ENCODE measurements around the gene NMNAT3.

Gene NMNAT3

GRCh38 chr3:139674571-139675260 is 3.1 kb downstream of the NMNAT3 start:
- no peak for DNase-seq

GRCh38 chr3:139672884-139673283 is 4.9 kb downstream of the NMNAT3 start:
- no peak for DNase-seq

DNA sequence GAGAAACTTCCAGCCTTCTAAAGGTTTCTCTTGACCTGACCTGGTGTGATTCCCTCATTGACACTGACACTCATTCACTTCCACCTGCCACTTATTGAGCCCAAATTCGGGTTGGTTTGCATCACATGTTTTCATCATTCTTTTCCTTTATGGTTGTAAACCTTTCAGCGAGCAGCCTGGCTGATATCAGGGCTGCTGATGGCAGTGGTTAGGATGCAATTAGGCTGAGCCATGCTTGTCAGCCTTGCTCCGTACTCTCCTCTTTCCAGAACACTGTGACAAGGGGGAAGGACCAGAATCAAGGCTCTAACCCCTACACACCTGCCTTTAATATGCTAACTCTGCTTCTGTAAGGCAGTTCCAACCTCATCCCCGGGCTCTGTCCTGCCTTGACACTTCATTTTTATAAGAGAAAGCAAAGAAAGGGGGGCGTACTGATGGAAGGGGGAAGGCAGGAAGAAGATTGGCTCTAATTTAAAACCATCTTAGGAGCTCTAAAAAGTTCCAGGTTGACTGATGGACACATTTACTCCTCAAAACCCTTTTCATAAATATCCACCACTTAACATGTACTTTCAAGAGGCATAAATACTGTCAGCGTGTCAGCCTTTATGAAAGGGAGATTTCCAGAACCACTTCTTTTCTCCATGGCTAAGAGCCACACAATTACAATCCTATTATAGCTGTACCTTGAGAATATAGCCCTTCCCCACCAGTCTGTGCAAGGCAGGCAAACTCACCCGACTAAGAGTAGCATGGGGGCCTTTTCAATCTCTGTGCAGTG is 5.7 kb downstream of the NMNAT3 start:
- DNase-seq = no peak

DNA sequence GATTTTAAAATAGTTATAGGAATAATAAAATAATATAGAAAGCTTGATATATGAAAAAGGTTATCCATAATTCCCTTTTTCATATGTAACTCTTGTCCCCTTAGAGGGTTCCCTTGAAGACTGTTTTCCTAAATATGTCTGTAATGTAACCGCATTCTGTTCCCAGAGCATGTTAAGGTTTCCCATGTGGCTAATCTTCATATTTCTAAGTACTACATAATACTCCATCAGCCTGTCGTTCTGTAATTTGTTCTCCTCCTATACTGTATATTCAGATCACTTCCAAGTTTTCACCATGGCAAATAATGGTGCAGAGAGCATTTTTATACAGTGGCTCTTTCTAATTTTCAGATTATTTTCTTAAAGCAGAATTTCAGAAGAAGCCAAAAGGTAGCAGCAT is 6.7 kb downstream of the NMNAT3 start:
- DNase-seq = no peak

DNA sequence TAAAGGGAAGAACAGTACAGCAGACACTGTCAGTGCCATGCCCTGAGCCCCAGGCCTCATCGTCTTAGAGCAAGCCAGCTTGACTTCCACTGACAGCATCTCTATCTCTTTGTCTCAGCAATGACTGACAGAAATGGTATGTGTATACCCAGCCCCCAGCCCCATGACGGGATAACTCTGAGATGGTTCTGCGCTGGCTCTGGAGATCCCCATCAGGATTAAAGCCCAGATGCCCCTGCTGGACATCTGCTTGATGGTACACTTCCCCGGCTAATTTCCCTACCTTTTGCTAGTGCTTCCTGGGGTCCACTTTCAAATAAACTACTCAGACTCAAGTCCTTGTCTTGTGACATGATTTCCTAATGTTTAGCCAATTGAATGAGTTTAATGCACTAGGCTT is 7.6 kb downstream of the NMNAT3 start:
- DNase-seq = no peak

DNA sequence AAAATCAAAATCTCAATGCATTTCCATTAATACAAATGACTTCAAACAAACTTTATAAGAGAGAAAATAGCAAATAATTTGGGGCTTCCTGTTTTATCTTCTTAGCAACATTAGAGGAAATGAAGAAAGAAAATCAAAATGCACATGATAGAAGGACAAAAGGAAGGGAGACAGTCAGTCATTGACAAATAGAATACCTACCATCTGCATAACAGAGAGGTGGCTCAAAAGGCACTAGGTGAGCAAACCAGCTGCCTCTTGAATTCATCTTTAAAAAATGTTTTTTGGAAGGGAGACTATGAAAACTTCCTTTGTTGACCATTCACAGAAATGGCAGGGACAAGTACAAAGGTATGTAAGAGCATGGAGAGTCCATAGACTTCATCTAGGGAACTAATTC is 9.4 kb downstream of the NMNAT3 start:
- DNase-seq = no peak

GRCh38 chr3:139664958-139665357 is 12.8 kb downstream of the NMNAT3 start:
- no peak for DNase-seq

DNA sequence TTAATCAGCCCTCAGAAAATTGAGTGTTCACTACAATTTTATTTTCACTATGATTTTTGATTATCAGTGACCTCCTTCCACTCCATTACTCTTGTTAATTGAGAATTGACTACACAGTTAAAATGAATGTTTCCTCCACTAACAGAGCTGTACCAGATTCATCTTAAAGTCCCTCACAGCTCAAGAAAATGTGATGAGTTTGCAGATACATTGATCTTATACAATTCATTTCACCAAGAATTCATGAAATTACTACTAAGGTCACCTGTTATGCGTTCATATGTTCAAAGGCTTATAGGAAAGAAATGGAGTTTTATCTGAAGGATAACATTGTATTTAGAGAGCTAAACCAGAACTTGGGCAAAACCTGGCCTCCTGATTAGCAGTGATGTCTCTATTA is 17.5 kb downstream of the NMNAT3 start:
- DNase-seq = no peak

- no peak for DNase-seq
These were observed 18.3 kb downstream of the NMNAT3 start for GRCh38 chr3:139659511-139659910.

DNA sequence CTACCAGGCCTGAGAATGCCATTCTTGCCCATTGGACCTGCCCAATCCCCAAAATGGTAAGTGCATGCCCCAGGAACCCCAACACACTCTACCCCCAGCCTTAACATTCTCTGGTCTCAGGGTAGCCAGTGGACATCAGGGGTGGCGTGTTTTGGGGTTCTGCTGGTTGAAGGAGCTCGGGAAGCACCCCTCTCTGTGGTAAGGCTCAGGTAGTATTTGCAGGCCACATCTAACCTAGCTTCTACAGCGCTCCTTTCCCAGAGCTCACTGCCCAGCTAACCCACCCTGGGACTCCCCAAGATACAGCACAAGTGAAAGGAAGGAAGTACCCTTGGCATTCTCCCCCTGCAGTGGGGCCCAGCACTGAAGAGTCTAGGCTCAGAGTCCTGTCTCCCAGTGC is 19.8 kb downstream of the NMNAT3 start:
- no peak for DNase-seq

DNA sequence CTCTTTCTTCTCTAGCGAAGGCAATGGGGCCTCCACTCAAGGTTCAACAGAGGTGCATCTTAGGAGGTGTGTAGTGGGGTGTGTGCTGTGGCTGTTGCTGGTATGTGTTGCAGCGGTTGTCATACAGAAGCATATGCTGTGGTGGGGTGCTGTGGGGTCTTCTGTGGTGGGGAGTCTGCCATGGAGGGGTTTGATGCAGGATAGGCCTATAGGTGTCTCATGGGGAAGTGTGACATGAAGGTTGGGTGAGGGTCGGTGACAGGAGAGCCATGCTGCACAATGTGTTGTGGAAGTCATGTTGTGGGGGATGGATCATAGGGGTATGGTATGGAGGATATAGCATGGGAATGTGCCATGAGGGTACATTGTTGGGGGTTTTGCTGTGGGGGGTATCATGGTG is 20.3 kb downstream of the NMNAT3 start:
- DNase-seq = no peak

GRCh38 chr3:139655909-139656595 is 21.7 kb downstream of the NMNAT3 start:
- DNase-seq = no peak

DNA sequence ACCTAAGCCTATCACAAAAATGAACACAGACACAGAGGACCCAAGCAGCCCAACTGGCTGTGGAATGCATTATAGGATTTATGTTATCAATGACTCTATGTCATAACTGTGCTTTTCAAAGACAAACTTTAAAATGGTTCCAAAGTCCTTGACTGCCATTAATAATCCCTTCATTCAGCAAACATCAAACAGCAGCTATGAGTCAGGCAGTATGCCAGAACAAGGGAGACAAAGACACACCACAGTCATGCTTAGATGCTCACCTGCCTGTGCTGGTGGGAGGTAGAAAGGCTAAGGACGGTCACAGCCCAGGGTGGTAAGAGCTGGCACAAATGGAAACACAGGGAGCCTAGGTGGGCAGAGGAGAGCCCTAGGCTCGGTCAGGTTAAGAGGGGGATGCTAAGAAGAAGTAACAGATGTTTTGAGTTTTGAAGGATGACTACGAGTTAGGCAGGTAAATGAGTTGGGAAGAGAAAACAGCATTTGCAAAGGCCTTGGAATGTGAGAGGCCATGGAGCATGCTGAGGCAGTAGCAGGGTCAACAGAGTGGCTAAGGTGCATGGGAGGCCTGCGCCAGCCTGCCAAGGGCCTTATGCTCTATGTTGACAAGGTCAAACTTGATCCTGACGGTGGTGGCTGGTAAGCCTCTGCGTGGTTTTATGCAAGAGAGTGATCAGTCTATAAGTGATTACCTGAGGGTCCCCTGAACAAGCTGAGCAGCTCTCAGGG is 23.0 kb downstream of the NMNAT3 start:
- no peak for DNase-seq

- no peak for DNase-seq
These were observed 24.2 kb downstream of the NMNAT3 start for GRCh38 chr3:139653582-139653981.

DNA sequence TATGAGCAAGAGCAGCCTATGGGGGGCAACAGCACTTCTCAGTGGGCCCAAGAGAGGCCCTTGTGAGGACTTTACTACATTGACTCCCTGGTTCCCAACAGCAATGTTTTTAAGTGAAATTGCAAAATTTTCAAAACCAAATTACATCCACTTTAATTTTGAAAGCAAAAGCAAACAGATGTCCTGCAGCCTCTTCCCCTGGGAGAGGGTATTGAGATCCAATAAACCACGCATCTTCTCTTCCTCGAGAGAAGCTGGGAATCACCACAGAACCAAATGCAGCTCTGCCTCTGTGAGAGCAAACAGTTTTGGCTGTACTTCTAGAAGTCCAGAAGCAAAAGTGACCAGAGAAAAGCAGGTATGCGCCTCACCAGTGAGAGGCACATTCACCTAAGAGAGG is 25.2 kb downstream of the NMNAT3 start:
- DNase-seq = no peak

DNA sequence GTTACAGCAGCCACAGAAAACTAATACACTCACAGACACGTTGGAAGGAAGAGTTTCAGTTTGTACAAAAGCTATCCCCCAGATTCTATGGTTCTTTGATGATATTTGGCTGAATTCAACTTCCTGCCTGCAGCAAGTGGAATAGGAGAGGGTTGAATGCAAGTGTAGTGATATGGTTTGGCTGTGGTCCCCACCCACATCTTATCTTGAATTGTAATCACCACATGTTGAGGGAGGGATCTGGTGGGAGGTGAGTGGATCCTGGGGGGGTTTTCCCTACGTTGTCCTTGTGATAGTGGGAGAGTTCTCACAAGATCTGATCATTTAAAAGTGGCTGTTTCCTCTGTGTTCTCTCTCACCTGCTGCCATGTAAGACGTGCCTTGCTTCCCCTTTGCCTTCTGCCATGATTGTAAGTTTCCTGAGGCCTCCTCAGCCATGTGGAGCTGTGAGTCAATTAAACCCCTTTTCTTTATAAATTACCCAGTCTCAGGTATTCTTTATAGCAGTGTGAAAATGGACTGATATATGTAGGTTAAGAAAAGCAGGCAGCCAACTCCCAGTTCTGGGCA is 29.8 kb downstream of the NMNAT3 start:
- DNase-seq = no peak

GRCh38 chr3:139646512-139646911 is 31.3 kb downstream of the NMNAT3 start:
- DNase-seq = no peak

- no peak for DNase-seq
These were observed 34.8 kb downstream of the NMNAT3 start for GRCh38 chr3:139642996-139643395.

GRCh38 chr3:139640456-139640855 is 37.3 kb downstream of the NMNAT3 start:
- DNase-seq = no peak

DNA sequence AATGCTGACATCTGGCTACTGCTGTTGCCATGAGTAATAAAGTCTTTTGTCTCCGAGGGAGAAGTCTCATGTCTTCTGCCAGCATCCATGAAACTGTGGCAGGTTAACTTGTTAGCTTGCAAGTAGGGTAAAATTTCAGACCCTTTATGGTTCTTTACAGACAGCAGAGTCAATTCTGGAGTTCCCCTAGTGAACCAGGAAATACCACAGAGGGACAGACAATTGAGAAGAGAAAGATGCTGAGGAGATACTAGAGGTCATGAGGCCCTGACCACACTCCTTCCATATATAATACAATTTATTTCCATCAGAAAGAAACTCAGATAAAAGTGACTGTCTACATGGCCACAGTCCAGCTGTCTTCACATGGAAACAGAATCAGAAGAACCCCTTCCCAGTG is 38.1 kb downstream of the NMNAT3 start:
- DNase-seq = no peak

DNA sequence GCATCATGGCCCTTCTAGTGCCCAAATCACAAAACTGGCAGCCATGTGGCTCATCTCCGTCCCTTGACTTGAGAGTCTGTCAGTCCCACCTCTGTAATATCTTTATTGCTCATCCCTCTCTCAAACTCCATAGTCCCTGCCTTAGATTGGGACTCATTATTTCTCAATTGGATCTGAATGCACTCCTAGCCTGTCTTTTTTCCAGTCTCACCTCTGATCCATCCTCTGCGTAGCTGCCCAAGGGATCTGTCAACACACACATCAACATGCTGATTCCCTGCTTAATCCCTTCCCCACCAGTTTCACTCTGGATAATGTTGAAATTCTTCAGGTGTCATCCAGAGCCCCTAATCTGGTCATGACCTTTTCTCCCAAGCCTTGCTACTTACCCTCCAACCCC is 39.3 kb downstream of the NMNAT3 start:
- no peak for DNase-seq

GRCh38 chr3:139636511-139636910 is 41.3 kb downstream of the NMNAT3 start:
- DNase-seq = no peak

DNA sequence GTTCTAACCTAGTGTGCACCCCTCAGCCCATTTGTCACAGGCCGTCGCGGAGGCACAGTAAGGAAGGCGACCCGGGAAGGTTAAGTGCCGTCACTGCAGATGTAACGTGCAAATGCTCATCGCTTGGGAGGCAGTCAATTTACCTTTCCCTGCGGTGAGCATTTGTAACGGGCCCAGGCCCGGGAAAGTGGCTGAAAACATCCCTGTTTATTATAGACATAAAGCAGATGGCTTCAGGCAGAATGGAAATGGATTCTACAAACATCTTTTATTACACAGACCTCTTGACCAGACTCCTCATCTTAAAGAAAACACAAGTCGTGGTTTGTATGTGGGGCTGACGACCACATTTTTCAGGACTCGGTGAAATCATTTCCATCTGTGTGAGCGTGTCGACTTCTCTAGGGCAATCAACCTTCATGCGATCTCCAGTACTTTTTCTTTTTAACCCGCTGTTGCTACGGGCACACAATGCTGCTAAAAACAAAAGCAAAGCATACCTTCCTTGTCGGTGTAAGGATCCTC is 43.6 kb downstream of the NMNAT3 start:
- no peak for DNase-seq
